ENCODE results near the gene FAS. TPM values are rescaled to one million over a fixed set of nuclear protein-coding genes. Genes with fewer than 3 reads are reported as not detected.

The FAS gene
- polyA plus RNA-seq, 1 of the 3 experiments (the other 2 are of a cell fraction): 31.5 TPM

GRCh38 chr10:89029785-89030437 lies 39.3 kb downstream of the FAS start:
- Histone ChIP-seq H3K27me3 (ENCODE audit: insufficient read depth) (no peaks in the 10 kb centered on the region), H4K20me1 (ENCODE audit: insufficient read depth) (no peaks in the 10 kb centered on the region), H3K4me2 (no peak overlapping the region), H3K9me2 (no peaks in the 10 kb centered on the region), H3K79me2 (ENCODE audit: insufficient read depth) (no peaks in the 10 kb centered on the region), H3K4me3 (ENCODE audit: low read depth in 2 of 2, low read length in 1 of 2) (no peak overlapping the region; a peak in 1 of 4 replicates), H3K9me3 (no peaks in the 10 kb centered on the region), H3K4me1 (ENCODE audit: control insufficient read depth in 1 of 2, insufficient read depth in 2 of 2, low read depth in 1 of 2, low read length in 1 of 2) (peaks cover 7 to 14% of the 10 kb centered on the region in 2 experiments; a peak in 3 of 4 replicates), H3K9ac (no peak overlapping the region), H3K36me3 (replicated peaks in 1 of 2; ENCODE audit: control insufficient read depth in 1 of 2, insufficient read depth in 2 of 2, low read length in 1 of 2) (no peaks in the 10 kb centered on the region), H3F3A (replicated peaks; ENCODE audit: insufficient read depth) (no peaks in the 10 kb centered on the region), H2AFZ (ENCODE audit: low read depth) (no peak overlapping the region), H3K27ac (ENCODE audit: low read depth in 2 of 2, low read length in 1 of 2) (no peak overlapping the region)
- ChIA-PET POLR2A (no interaction called here), CTCF (interaction anchor here (0.7 to 4.5 kb wide), 54 partner anchors 10 to 564 kb away, joined by 3 to 94 read pairs (median 5); partner anchors contain the start of genes CH25H and FAS)
- WGBS (ENCODE audit: low lambda C conversion rate): 33% methylated on average over 8 of the region's 8 CpGs
- DNase-seq: peak; percentile 60
- peak; percentile 97 for TF ChIP-seq SMC3 (IDR thresholded peaks at IDR 0.05; ENCODE audit: low read depth, low read length)
- no peak for TF ChIP-seq USF2 (IDR thresholded peaks at IDR 0.05; ENCODE audit: borderline replicate concordance, low read depth, low read length)
- peak; percentile 91 for TF ChIP-seq CTCF (IDR thresholded peaks at IDR 0.05)
- no peak for TF ChIP-seq USF1 (IDR thresholded peaks at IDR 0.05; ENCODE audit: borderline replicate concordance, low read depth)
- no peak for TF ChIP-seq RXRA (IDR thresholded peaks at IDR 0.05; ENCODE audit: borderline replicate concordance, low read depth)
- no peak for TF ChIP-seq JUND (IDR thresholded peaks at IDR 0.05)
- peak; percentile 55; the same call in 1 of the 2 replicates for TF ChIP-seq PBX3 (IDR thresholded peaks at IDR 0.05)
- no peak for TF ChIP-seq FOXJ3 (CRISPR knock-in tag; IDR thresholded peaks at IDR 0.05)
- TF ChIP-seq REST (IDR thresholded peaks at IDR 0.05; ENCODE audit: low read depth, low read length): no peak
- no peak for TF ChIP-seq POLR2AphosphoS5 (IDR thresholded peaks at IDR 0.05; ENCODE audit: low read depth, low read length)
- TF ChIP-seq MXI1 (IDR thresholded peaks at IDR 0.05; ENCODE audit: low read depth, low read length): 0 out of 2 replicates have a peak, but pooled peaks have one; percentile 21
- TF ChIP-seq CHD2 (IDR thresholded peaks at IDR 0.05; ENCODE audit: low read length, partially characterized antibody): peak; percentile 57
- peak; percentile 94 for TF ChIP-seq RAD21 (IDR thresholded peaks at IDR 0.05; ENCODE audit: low read length)
